HG03097 (cell line): Measurements from ENCODE around the gene MSANTD2.
A peak's percentile ranks its signal among the peaks of the same experiment; 100 is the strongest.

Experiments used
- ATAC-seq: cut with Tn5 transposase; IDR thresholded peaks from one replicate; pipeline ENCODE4 v1.9.1; 2021; ENCODE audit not compliant: unreplicated experiment, low FRiP score

Gene MSANTD2

GRCh38 chr11:124821995-124822730, 22.0 kb upstream of the MSANTD2 start:
- ATAC-seq = no peak

GRCh38 chr11:124817036-124817435, 16.8 kb upstream of the MSANTD2 start:
- ATAC-seq = no peak

GRCh38 chr11:124814739-124815138, 14.5 kb upstream of the MSANTD2 start:
- no peak for ATAC-seq

- ATAC-seq = no peak
Observed at GRCh38 chr11:124812876-124813275, 12.7 kb upstream of the MSANTD2 start.

GRCh38 chr11:124811399-124812125, 11.4 kb upstream of the MSANTD2 start:
- no peak for ATAC-seq

GRCh38 chr11:124807660-124808270, 7.6 kb upstream of the MSANTD2 start:
- no peak for ATAC-seq

- ATAC-seq = no peak
Observed at GRCh38 chr11:124807201-124807600, 7.0 kb upstream of the MSANTD2 start.

- no peak for ATAC-seq
Observed at GRCh38 chr11:124804884-124805283, 4.7 kb upstream of the MSANTD2 start.

GRCh38 chr11:124801636-124802312, 1.6 kb upstream of the MSANTD2 start:
- ATAC-seq = no peak

GRCh38 chr11:124801014-124801413, 808 bp upstream of the MSANTD2 start:
- no peak for ATAC-seq

- peak; percentile 31 for ATAC-seq
Observed at GRCh38 chr11:124799348-124800225, 619 bp downstream of the MSANTD2 start.

- no peak for ATAC-seq
Observed at GRCh38 chr11:124798991-124799347, 1.2 kb downstream of the MSANTD2 start.

- ATAC-seq = no peak
Observed at GRCh38 chr11:124796312-124796711, 3.9 kb downstream of the MSANTD2 start.

GRCh38 chr11:124793466-124794278, 6.5 kb downstream of the MSANTD2 start:
- no peak for ATAC-seq

GRCh38 chr11:124791626-124792341, 8.4 kb downstream of the MSANTD2 start:
- ATAC-seq = peak; percentile 69

- ATAC-seq = no peak
Observed at GRCh38 chr11:124788521-124788920, 11.7 kb downstream of the MSANTD2 start.

- ATAC-seq = no peak
Observed at GRCh38 chr11:124784051-124784450, 16.2 kb downstream of the MSANTD2 start.

- no peak for ATAC-seq
Observed at GRCh38 chr11:124783002-124783401, 17.2 kb downstream of the MSANTD2 start.

- ATAC-seq = no peak
Observed at GRCh38 chr11:124779568-124779967, 20.6 kb downstream of the MSANTD2 start.
